ENCODE measurements around the gene FANK1. TPM values are rescaled to one million over a fixed set of nuclear protein-coding genes. Genes with fewer than 3 reads are reported as not detected.
"Not testable (repeated sequence)": the region's sequence is repeated elsewhere in the genome, so short reads cannot be mapped to it uniquely, and the experiment has no call there.

The FANK1 gene
- total RNA-seq, 1 experiment from 2014 or later, result not detected

DNA sequence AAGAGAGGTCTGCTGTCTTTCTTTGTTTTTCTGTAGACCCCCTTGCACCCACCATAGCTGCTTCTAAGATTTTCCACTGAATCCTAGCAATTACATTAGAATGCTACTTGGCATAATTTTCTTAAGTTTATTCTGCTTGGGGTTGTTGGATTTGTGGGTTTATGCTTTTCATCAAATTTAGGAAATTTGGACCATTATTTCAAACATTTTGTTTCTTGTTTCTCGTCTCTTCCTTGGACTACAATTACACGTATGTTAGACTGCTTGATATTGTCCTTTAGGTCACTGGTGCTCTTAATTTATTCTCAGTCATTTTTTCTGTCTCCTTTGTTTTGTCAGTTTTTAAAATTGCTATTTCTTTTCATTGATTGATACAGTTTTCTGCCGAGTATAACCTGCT is 65.8 kb downstream of the FANK1 start:
- DNase-seq, result no peak
- H3K9me3 ChIP-seq, result no peaks in the 10 kb centered on the region; the same call in 1 of the 2 replicates

GRCh38 chr10:125964558-125964957 is 68.2 kb downstream of the FANK1 start:
- no peaks in the 10 kb centered on the region for H3K27me3 ChIP-seq
- DNase-seq, result no peak
- H3K4me3 ChIP-seq, result no peak overlapping the region
- H3K9me3 ChIP-seq, result no peaks in the 10 kb centered on the region
- no peaks in the 10 kb centered on the region for H3K36me3 ChIP-seq

More for the DNA sequence above, 65.8 kb downstream of the FANK1 start:
- no peaks in the 10 kb centered on the region for H3K27me3 ChIP-seq
- H3K36me3 ChIP-seq, result no peaks in the 10 kb centered on the region
- no peak overlapping the region for H3K4me3 ChIP-seq

GRCh38 chr10:125967533-125967932 is 71.2 kb downstream of the FANK1 start:
- H3K27me3 ChIP-seq, result no peaks in the 10 kb centered on the region
- no peaks in the 10 kb centered on the region for H3K36me3 ChIP-seq
- no peaks in the 10 kb centered on the region for H3K9me3 ChIP-seq
- no peak overlapping the region for H3K4me3 ChIP-seq
- DNase-seq, result no peak

DNA sequence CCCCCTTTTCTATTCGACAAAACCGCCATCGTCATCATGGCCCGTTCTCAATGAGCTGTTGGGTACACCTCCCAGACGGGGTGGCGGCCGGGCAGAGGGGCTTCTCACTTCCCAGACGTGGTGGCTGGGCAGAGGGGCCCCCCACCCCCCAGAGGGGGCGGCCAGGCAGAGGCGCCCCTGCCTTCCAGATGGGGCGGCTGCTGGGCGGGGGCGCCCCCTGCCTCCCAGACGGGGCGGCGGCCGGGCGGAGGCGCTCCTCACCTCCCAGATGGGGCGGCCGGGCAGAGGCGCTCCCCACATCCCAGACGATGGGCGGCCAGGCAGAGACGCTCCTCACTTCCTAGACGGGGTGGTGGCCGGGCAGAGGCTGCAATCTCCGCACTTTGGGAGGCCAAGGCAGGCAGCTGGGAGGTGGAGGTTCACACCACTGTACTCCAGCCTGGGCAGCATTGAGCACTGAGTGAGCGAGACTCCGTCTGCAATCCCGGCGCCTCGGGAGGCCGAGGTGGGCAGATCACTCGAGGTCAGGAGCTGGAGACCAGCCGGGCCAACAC is 73.8 kb downstream of the FANK1 start:
- not testable (repeated sequence) for H3K36me3 ChIP-seq, H3K27me3 ChIP-seq, H3K4me3 ChIP-seq, DNase-seq, H3K9me3 ChIP-seq

DNA sequence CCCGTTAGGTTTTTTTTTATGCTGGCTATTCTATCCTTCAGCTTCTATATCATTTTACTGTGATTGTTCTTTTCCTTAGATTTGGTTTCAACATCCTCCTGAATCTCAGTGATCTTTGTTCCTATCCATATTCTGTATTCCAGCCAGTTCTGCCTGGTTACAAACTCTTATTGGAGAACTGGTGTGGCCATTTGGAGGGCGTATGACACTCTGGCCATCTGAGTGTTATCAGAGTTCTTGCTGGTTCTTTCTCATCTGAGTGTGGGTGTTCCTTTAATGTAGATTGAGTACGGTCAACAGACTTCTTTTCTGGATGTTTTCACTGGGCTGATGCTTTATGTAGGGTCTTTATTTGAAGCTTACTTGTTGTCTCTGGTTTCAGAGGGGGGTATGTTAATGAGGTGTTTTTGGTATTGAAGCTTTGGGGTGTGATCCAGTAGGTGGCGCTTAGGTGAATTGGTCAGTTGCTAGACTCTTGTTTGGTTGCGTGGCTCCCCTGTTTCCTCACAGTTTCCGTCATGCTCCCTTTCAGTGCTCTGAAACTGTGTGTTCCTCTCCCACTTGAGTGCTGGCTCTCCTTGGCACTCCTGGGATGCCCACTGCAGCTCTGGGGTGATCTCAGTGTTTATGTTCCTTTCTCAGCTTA is 80.7 kb downstream of the FANK1 start:
- DNase-seq, result no peak
- no peaks in the 10 kb centered on the region for H3K36me3 ChIP-seq
- H3K27me3 ChIP-seq, result no peaks in the 10 kb centered on the region
- H3K4me3 ChIP-seq, result no peak overlapping the region
- no peaks in the 10 kb centered on the region; the same call in 1 of the 2 replicates for H3K9me3 ChIP-seq

DNA sequence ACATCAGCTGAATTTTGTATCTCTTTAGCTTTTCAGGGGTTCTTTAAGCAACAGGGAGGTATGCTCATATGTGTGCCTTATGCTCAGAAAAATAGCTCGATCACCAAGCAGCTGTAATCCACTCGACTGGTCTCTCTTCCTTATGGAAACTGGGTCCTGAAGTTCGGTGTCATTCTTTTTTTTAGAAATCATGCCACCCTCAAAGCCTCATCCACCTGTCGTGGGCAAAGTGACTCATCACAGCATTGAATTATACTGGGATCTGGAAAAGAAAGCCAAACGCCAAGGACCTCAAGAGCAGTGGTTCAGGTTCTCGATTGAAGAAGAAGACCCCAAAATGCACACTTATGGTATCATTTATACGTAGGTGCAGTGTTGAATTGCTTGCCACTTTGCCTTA is 83.6 kb downstream of the FANK1 start:
- no peak for DNase-seq
- Histone ChIP-seq H3K4me3 (no peak overlapping the region), H3K9me3 (no peaks in the 10 kb centered on the region), H3K36me3 (no peaks in the 10 kb centered on the region), H3K27me3 (no peaks in the 10 kb centered on the region)

DNA sequence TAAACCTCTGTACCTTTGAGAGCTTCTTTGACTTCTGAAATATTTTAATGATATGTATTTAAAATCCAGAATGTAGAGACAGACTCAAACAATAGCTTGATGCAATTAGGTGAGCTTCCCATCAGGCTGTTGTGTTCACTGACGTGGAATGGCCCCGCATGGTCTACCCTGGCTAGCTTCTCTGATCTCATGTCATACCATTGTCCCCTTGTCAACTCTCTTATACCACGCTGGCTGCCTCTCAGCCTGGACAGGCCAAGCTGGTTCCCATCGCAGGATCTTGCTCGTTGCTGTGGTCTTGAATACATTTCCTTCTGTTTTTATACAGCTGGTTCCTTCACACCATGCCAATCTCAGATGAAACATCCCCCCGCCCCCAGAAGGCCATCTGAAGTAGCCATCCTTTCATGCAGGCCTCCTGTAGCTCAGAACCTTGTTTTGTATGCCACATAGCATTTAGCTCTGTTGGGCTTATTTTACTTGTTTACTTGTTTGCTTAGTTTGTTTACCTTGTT is 84.2 kb downstream of the FANK1 start:
- DNase-seq, result no peak
- Histone ChIP-seq H3K27me3 (no peaks in the 10 kb centered on the region), H3K9me3 (no peaks in the 10 kb centered on the region), H3K36me3 (no peaks in the 10 kb centered on the region), H3K4me3 (no peak overlapping the region)

DNA sequence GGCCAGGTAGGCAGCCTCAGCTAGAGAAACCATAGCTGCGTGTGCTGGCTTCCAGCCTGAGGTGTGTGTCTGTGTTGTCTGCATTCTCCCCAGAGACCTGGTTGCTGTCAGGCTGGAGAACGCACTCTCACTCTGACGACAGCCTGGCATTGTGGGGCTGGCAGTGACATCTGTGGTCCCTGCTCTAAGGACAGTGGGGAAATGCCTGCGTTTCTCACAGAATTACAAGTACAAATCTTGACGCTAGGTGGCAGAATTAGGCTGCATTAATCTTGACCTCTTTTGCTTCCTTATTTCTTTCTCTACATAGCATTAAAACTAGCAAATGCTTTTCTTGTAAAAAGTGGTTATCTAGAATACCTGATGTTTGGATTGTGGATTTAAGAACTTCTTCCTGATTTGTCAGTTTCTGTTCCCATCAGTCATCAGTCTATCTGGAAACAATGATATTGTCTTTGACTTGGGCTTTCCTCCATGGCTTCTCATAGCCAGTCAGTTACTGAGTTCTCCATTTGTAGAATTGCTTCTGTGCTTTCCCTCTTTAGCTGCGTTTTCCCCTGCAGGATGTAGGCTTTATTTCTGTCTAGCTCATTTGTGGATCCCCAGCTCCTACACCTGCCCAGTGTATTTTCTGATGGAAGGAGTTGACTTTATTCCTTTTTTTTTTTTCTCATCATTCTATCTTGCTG is 86.0 kb downstream of the FANK1 start:
- no peaks in the 10 kb centered on the region for H3K27me3 ChIP-seq
- no peak overlapping the region for H3K4me3 ChIP-seq

DNA sequence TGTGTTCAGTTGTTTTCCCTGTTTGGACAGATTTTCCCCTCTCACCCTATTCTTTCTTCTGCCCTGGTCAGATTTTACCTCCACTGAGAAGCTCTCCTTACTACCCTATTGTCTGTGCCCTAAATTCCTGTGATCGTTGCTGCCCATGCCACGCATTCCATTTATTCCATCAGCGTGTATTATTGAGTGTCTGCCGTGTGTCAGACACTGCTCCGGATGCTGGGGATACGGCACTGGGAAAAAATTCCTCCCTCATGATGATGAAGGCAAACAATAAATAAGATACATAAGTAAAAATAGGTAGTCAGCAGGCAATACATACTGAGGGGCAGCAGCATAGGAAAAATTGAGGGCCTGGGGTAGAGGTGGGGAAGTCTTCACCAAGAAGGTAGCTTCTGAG is 86.8 kb downstream of the FANK1 start:
- DNase-seq, result no peak
- Histone ChIP-seq H3K27me3 (no peaks in the 10 kb centered on the region), H3K4me3 (no peak overlapping the region), H3K9me3 (no peaks in the 10 kb centered on the region), H3K36me3 (no peaks in the 10 kb centered on the region)

More for the DNA sequence above, 86.0 kb downstream of the FANK1 start:
- Histone ChIP-seq H3K36me3 (no peaks in the 10 kb centered on the region), H3K9me3 (no peaks in the 10 kb centered on the region)
- DNase-seq, result no peak

- Histone ChIP-seq H3K36me3 (no peaks in the 10 kb centered on the region), H3K27me3 (no peaks in the 10 kb centered on the region), H3K9me3 (no peaks in the 10 kb centered on the region), H3K4me3 (no peak overlapping the region)
- DNase-seq, result no peak
Measured at GRCh38 chr10:125983656-125984055, 87.3 kb downstream of the FANK1 start.

DNA sequence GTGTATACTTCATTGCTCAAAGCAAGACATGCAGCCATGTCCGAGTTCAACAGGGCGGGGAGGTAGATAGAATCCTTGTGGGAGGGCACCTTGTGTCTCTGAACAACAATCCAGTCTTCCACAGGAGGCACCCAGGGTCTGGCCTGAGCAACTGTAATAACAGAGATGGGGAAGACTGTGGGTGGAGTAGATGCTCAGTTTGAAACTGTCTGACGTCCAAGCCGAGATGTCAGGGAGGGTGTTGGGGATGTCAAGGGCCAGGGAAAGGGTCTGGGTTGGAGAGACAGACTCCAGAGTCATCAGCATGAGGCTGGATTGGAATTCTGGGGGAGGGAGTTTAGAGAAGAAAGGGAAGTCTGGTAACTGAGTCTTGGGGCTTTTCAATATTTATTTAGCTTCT is 88.0 kb downstream of the FANK1 start:
- Histone ChIP-seq H3K27me3 (no peaks in the 10 kb centered on the region), H3K4me3 (no peak overlapping the region), H3K36me3 (no peaks in the 10 kb centered on the region), H3K9me3 (no peaks in the 10 kb centered on the region)
- DNase-seq, result no peak

- no peaks in the 10 kb centered on the region for H3K27me3 ChIP-seq
- H3K4me3 ChIP-seq, result no peak overlapping the region
- H3K36me3 ChIP-seq, result no peaks in the 10 kb centered on the region
- H3K9me3 ChIP-seq, result no peaks in the 10 kb centered on the region
- no peak for DNase-seq
Measured at GRCh38 chr10:125984865-125985495, 88.6 kb downstream of the FANK1 start.

- Histone ChIP-seq H3K9me3 (no peaks in the 10 kb centered on the region; the same call in 1 of the 2 replicates), H3K27me3 (no peaks in the 10 kb centered on the region), H3K36me3 (no peaks in the 10 kb centered on the region), H3K4me3 (no peak overlapping the region)
- peak; percentile 59 for DNase-seq
Measured at GRCh38 chr10:125985557-125986240, 89.3 kb downstream of the FANK1 start.

DNA sequence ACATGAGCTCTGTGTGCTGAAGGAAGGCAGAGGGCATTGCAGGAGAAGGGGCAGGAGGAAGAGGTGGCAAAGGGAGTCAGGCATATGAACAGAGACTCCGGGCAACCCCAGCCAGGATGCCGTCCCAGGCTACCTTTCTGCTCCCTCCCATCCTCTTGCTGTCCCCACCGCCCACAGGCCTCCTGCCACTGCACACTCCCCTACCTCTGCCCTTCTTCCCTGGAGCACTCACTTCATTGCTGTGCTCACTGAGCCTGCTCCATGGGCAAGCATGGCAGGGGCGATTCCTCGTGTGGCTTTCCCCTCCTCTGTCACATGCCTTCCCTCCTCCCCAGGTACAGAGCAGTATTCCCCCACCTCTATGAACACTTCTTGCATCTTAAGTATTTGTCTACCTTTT is 93.4 kb downstream of the FANK1 start:
- H3K9me3 ChIP-seq, result no peaks in the 10 kb centered on the region; the same call in 1 of the 2 replicates
- no peaks in the 10 kb centered on the region for H3K27me3 ChIP-seq
- H3K36me3 ChIP-seq, result no peaks in the 10 kb centered on the region
- H3K4me3 ChIP-seq, result no peak overlapping the region
- no peak for DNase-seq

- no peak overlapping the region for H3K4me3 ChIP-seq
- no peaks in the 10 kb centered on the region for H3K36me3 ChIP-seq
- H3K27me3 ChIP-seq, result no peaks in the 10 kb centered on the region
- DNase-seq, result no peak
- no peaks in the 10 kb centered on the region; the same call in 1 of the 2 replicates for H3K9me3 ChIP-seq
Measured at GRCh38 chr10:125990974-125991373, 94.6 kb downstream of the FANK1 start.

- H3K4me3 ChIP-seq, result no peak overlapping the region
- H3K9me3 ChIP-seq, result no peaks in the 10 kb centered on the region; the same call in 1 of the 2 replicates
- H3K27me3 ChIP-seq, result no peaks in the 10 kb centered on the region
- no peak for DNase-seq
- no peaks in the 10 kb centered on the region for H3K36me3 ChIP-seq
Measured at GRCh38 chr10:125991392-125991791, 95.0 kb downstream of the FANK1 start.

GRCh38 chr10:125992254-125992653 is 95.9 kb downstream of the FANK1 start:
- no peaks in the 10 kb centered on the region; the same call in 1 of the 2 replicates for H3K9me3 ChIP-seq
- H3K36me3 ChIP-seq, result no peaks in the 10 kb centered on the region
- no peak overlapping the region for H3K4me3 ChIP-seq
- H3K27me3 ChIP-seq, result no peaks in the 10 kb centered on the region
- DNase-seq, result no peak
